ENCODE data around the gene PHTF2.

PHTF2 gene

DNA sequence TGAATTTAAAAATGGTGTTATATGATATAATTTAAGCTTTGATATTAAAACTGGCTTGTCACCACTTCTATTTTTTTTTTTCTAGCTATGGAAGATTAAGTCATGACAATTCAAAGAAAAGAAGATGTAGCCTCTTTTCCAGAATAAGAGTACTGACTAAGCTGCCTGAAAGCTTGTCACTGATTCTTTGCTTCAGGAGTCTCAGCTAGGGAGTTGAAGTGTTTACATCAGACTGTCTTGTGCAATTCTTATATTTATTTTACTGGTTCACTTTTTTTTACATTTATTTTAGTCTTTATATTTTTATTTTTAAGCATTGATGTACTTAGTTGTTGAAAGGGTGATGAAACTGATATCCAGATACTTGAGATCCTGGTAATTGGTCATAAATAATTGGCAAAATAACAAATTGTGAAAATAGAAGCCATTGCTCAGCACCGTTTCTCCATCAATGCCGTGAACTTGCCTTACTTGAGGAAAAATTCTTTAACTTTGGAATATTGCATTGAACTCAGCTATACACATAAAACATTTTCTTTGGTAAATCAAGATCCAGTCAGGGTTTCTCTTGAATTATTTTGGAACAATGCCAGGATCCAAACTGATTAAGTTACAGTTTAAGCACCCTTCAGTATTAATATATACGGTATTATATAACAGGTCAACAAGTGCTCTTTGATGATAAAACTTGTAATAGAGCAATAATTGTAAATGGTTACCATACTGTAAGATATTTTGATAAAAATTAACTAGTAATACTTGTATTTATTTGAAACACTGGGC, 156.4 kb downstream of the PHTF2 start:
- TF ChIP-seq, protein P1, sequence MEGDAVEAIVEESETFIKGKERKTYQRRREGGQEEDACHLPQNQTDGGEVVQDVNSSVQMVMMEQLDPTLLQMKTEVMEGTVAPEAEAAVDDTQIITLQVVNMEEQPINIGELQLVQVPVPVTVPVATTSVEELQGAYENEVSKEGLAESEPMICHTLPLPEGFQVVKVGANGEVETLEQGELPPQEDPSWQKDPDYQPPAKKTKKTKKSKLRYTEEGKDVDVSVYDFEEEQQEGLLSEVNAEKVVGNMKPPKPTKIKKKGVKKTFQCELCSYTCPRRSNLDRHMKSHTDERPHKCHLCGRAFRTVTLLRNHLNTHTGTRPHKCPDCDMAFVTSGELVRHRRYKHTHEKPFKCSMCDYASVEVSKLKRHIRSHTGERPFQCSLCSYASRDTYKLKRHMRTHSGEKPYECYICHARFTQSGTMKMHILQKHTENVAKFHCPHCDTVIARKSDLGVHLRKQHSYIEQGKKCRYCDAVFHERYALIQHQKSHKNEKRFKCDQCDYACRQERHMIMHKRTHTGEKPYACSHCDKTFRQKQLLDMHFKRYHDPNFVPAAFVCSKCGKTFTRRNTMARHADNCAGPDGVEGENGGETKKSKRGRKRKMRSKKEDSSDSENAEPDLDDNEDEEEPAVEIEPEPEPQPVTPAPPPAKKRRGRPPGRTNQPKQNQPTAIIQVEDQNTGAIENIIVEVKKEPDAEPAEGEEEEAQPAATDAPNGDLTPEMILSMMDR (IDR thresholded peaks at IDR 0.05; ENCODE audit: low read depth, low read length): no peak
- no peak overlapping the region for H3K4me3 ChIP-seq (ENCODE audit: low read depth, low read length)

DNA sequence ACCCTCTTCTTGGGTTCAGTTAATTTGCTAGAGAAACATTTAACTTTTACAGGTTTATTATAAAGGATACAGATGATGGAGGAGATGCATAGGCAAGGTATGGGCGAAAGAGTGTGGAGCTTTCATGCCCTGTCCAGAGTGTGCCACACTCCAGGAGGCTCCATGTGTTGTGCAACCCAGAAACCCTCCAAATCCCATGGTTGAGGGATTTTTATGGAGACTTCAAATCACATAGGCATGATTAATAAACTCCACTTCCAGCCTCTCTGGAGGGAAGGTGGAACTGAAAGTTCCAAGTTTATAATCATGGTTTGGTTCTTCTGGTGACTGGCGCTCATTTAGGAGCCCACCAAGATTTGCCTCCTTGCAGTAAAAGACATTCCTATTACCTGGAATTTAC, 159.9 kb downstream of the PHTF2 start:
- no peak overlapping the region for H3K4me3 ChIP-seq (ENCODE audit: low read depth, low read length)
- TF ChIP-seq, protein P1 (IDR thresholded peaks at IDR 0.05; ENCODE audit: low read depth, low read length): no peak

DNA sequence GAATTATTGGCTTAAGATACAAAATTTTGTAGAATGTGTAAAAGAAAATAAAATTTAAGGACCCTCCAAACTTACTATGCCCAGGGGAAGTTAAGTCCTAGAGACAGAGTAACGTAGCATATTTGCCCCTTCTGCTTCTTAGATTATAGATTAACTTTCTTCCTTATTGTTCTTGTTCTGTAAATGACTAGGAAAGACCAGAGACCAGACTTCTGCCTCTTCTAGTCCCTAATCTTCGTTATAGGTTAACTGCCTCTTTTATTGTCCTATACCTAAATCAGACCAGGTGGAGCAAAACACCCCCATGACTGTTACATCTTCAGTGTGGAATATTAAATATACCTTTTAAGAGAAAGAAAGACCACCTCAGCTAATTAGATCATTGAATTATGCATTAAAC, 160.5 kb downstream of the PHTF2 start:
- H3K4me3 ChIP-seq (ENCODE audit: low read depth, low read length): no peak overlapping the region
- TF ChIP-seq, protein P1 (IDR thresholded peaks at IDR 0.05; ENCODE audit: low read depth, low read length): no peak

DNA sequence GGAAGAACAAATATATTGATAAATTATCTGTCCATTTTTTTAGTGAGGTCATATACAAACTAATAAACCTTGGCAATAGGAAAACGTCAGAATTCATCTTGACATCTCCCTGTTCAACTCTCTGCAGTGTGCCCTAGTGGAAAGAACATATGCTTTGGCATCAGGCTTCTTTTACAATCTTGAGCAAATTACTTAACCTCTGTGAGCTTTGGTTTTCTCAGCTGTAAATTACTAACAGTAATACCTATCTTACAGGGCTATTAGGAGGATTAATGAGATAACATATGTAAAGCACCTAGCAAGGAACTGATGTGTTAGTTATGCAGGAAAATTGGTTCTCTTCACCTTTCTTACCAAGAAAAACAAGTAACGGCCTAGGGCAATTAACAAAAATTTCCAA, 161.8 kb downstream of the PHTF2 start:
- TF ChIP-seq, protein P1 (IDR thresholded peaks at IDR 0.05; ENCODE audit: low read depth, low read length): no peak

DNA sequence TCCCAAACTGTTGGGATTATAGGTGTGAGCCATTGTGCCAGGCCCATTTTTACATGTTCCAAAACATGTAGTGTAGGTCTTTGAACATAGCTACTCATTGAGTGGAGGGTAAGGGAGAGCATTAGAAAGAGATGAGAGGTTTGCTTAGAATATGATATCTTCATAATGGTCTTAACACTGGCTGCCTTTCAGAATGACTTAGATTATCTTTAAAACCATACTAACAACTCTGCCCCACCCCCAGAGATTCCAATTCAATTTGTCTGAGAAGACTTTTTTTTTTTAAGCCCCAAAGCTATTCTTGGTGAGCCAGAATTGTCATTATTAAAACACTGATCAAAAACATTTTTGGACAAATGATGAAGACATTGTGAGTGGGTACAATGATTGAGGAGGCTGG, 168.9 kb downstream of the PHTF2 start:
- no peak overlapping the region for H3K4me3 ChIP-seq (ENCODE audit: low read depth, low read length)
- TF ChIP-seq, protein P1 (IDR thresholded peaks at IDR 0.05; ENCODE audit: low read depth, low read length): no peak

More for the DNA sequence above, 161.8 kb downstream of the PHTF2 start:
- H3K4me3 ChIP-seq (ENCODE audit: low read depth, low read length): no peak overlapping the region

DNA sequence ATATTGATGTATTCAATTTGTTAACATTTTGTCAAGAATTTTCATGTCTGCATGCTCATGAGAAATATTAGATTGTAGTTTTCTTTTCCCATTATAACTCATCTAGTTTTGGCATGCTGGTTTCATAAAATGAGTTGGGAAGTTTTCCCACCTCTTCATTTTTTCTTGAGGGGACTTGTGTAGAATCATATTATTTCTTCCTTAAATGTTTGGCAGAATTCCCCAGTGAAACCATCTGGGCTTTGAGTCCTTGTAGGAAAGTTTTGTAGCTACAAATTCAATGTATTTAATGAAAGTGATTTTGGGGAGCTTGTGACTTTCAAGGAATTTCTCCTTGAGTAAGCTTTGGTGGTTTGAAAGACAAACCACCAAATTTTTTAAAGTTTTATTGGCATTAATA, 173.2 kb downstream of the PHTF2 start:
- TF ChIP-seq, protein P1 (IDR thresholded peaks at IDR 0.05; ENCODE audit: low read depth, low read length): no peak
- no peak overlapping the region for H3K4me3 ChIP-seq (ENCODE audit: low read depth, low read length)

DNA sequence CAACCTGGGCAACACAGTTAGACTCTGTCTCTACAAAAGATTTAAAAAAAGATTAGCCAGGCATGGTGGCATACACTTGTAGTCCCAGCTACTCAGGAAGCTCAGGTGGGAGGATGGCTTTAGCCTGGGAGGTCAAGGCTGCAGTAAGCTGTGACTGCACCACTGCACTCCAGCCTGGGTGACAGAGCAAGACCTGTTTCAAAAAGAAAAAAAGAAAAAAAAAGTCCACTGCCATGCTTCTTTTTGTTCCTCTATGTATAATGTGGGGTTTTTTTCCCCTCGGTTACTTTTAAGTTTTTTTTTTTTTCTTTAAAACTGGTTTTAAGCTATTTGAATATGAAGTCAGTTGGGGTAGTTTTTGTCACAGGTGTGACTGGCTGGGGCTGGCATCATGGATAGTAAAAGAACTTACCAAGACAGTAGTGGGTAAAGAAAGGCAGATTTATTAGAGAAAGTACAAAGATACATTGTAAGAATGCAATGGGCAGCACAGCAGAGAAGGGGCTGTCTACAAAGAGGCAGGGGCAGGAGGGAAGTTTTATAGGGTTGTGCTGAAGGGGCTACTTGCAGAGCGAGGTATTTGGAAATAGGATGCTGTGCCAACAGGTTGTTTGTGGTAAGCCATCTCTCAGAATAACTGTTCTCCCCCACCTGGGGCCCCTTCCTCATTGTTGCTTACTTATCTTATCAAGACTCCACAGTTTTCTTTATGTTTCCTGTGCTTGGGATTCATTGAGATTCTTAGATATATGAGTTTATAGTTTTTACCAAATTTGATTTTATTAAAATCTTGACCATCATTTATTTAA, 177.3 kb downstream of the PHTF2 start:
- TF ChIP-seq, protein P1 (IDR thresholded peaks at IDR 0.05; ENCODE audit: low read depth, low read length): no peak
- H3K4me3 ChIP-seq (ENCODE audit: low read depth, low read length): no peak overlapping the region
